HUDEP-2 (cell line): ENCODE measurements around the gene ELAPOR1.

Experiments
- DNase-seq, 76 experiments: peaks; one replicate each; lab custom pipeline; 2025; ENCODE audit not compliant: unreplicated experiment in 76 of 76; lab: John Stamatoyannopoulos, UW

The ELAPOR1 gene

DNA sequence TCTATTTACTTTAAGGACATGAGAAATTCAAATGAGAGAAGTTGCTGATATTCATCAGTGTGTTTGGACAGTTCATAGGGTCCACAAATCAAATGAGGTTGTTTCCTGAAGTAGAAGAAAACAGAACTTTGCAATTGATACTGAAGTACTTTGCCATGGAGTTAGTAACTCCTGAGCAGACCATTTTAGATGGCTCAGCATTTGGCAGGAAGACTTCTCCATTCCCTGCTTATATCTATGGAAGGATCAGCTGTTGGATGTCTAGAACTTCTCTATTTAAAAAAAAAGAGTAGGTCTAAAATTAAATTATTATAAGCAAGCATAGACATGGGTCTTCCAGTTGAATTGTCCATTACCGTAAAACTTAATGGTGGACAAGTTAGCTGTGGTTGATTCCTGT is 18.3 kb upstream of the ELAPOR1 start:
- no peak for DNase-seq

DNA sequence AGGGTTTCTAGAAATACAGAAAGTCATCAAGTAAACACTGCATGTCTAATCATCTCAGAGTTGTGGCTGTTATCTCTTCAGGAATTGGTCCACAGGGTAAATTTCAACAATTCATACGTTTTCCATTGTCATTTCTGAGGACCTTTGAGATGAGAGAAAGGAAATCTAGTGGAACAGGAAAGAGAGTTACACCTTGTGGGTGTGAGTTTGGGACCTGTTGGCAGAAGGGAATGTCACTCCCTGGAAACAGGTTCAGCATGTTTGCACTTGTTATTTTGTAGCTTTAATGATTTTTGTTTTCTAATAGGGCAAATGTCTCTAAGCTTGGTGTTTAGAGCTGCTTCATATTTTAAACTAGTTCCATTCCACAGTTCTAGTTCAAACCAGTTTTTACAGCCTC is 17.8 kb upstream of the ELAPOR1 start:
- DNase-seq, result no peak

GRCh38 chr1:109099938-109100773 is 13.8 kb upstream of the ELAPOR1 start:
- peak in 75 of 76 experiments; percentile 56 to 97 (median 94) for DNase-seq

DNA sequence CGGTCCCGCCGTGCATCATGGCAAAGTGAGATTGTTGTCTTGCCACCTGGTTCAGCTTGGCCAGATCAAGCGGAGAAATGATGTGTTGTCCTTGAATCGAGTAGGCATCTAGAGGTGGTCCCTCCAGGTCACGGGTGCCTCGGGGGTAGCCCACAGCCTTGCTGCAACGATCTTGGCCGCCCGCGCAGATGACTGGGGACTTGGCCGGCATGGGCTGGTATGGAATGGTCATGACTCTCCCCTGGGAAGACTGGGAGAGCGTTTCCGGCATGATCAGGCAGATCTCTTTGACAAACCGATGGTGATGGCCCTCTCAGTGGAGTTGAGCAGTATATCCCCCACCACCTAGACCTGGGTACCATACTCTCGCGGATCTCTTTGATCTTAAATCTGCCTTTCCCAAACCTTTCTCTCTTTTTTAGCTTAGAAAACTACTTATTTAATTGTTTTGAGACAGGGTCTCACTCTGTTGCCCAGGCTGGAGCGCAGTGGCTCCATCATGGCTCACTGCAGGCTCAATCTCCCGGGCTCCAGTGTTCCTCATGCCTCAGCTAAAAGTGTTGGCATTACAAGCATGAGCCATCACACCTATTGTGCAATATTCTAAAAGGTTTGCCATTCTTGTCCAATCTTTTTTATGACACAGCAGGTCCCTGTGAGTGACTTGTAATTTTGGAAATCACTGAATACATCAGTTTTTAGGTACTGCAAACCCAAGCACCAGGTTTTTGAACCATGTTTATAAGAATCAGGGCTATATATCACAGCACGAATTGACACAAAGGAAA is 9.4 kb upstream of the ELAPOR1 start:
- DNase-seq, result no peak

DNA sequence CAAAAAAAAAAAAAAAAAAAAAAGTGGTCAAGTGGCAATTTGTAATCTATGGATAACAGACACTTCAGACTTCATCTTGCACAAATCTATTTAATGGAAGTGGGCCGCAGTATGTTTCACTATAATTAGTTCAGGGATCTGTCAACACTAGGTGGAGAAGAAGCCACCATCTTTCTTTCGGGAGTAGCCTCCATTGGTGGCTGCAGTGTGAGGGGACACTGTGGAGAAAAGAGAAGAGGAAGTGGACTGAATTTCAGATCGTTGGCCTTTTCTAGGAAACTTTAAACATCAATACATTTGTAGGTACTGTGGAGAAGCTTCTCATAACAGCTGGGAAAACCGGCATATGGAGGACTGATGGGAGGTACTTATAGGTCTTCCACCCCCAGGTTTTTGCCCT is 8.0 kb upstream of the ELAPOR1 start:
- DNase-seq, result no peak

GRCh38 chr1:109107785-109108184 is 6.1 kb upstream of the ELAPOR1 start:
- no peak for DNase-seq

DNA sequence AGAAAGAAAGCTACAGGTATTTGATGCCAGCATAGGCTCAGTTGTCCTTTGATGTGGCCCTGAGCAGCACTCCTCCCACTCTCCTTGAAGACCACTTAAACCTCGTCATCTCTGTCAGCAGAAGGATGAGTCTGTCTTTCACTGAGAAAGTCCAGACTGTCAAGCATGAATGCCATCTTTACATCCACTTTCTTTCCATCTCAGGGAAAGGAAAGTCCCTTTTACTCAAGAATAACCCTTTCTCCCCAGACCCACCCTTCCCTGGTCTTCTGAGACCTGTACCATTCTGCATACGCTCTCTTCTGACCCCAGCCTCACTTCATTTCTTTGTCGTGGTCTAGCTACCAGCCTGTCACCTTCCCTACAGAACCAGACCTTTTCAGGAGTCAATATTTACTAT is 4.0 kb upstream of the ELAPOR1 start:
- DNase-seq, result no peak

- no peak for DNase-seq
Observed at GRCh38 chr1:109111386-109112055, 2.4 kb upstream of the ELAPOR1 start.

DNA sequence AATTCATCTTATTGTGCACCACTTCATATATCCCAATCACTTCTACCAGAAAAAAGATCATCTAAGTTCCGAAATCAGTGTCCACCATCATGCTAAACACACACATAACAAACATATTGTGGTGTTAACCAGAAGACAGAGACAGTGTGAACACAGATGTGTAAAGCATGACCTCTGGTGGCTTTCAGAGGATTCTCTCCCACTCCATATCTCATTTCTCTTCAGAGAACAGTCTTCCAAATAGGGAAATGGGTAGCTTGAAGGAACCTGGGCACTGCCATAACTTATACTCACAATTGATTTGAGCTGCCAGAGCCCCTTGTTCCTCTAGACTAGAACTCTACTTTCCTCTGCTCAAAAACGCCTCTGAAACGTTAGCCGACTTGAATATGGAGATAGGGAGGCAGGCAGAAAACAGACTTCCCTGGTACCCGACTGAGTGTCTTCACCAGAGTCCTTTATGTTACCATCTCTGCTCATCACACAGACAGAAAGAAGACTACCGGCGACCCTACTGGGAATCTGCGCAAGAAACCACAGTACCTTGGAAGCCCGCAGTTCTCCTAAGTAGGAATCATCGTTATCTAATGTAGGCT is 1.8 kb upstream of the ELAPOR1 start:
- DNase-seq, result peak in 28 of 76 experiments; percentile 8 to 55 (median 25)

GRCh38 chr1:109112652-109113285 is 1.1 kb upstream of the ELAPOR1 start:
- DNase-seq, result peak in 73 of 76 experiments; percentile 14 to 90 (median 74)

DNA sequence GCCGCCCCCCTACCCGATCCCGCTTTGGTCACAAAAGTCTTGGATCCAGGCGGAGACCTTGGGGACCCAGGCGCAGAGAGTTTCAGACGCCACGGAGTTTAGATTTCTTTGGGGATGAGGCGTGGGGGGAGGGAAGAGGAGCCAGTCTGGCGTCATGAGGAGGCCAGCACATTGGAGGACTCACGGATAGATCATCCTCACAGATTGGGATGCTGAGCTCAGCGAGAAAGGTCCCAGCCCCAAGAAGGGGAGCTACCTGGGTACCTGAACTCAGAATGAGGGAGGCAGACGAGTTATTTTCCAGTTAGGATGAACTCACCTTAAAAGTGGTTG is 393 bp downstream of the ELAPOR1 start:
- DNase-seq, result no peak

- DNase-seq, result no peak
Observed at GRCh38 chr1:109115685-109116084, 1.8 kb downstream of the ELAPOR1 start.

GRCh38 chr1:109116286-109116685 is 2.4 kb downstream of the ELAPOR1 start:
- no peak for DNase-seq

GRCh38 chr1:109118089-109118488 is 4.2 kb downstream of the ELAPOR1 start:
- no peak for DNase-seq

DNA sequence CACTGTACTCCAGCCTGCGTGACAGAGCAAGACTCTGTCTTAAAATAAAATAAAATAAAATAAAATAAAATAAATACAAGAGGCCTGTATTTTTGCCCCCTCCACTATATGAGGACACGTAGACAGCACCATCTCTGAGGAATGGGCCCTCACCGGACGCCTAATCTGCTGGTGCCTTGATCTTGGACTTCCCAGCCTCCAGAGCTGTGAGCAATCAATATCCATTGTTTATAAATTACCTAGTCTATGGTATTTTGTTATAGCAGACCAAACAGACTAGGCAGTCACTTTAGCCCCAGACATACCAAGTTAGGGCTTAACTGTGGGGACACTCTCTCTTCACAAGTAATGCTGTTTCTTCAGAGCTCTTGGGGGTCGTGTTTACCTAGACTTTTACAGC is 6.4 kb downstream of the ELAPOR1 start:
- DNase-seq, result no peak

- DNase-seq, result no peak
Observed at GRCh38 chr1:109131059-109131458, 17.1 kb downstream of the ELAPOR1 start.

DNA sequence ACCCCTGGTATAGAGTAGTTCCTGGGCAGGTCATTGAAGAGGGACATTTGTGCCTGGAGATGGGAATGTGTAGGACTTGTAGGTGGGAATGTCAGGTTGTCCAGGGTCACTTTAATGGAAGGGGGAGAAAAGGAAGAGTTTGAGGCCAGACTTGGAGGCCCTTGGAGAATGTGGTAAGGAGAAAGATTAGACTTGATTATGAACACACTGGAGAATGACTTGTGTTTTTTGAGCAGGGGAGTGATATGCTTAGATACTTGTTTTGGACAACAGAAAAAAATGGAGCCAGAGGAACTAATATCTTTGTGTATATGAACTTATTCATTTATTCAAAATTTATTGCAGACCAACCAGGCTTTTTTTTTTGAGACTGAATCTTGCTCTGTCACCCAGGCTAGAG is 17.9 kb downstream of the ELAPOR1 start:
- no peak for DNase-seq

GRCh38 chr1:109133002-109133706 is 19.2 kb downstream of the ELAPOR1 start:
- no peak for DNase-seq

DNA sequence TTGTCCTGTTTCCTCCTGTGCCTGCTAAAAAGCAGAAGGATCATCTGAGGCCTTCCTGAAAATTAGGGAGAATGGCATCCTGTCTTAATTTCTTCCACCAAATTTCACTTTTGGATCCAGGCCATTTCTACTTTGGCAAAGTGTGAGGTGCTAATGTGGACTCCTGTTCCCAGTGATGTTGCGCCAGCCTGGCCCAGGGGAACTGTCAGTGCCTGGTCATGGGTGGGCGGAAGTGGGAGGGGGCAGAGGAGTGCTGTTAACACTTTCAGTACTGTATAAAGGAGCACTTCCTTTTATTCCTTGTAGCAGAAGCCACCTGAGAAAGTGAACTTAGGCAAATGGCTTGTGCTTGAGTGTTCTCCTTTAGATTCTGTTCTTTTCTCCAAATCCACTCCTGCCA is 19.9 kb downstream of the ELAPOR1 start:
- peak in 3 of 76 experiments; percentile 14 to 15 (median 14) for DNase-seq

- peak in 74 of 76 experiments; percentile 6 to 88 (median 62) for DNase-seq
Observed at GRCh38 chr1:109134423-109134822, 20.5 kb downstream of the ELAPOR1 start.
